ENCODE results near the gene ANKRD10. TPM values are rescaled to one million over a fixed set of nuclear protein-coding genes. Genes with fewer than 3 reads are reported as not detected.

Gene ANKRD10
- total and polyA plus RNA-seq, 2 donors (not counting 3 experiments of a cell fraction or from before 2014, with no cell fraction given) = 44.5 to 94.1 TPM

DNA sequence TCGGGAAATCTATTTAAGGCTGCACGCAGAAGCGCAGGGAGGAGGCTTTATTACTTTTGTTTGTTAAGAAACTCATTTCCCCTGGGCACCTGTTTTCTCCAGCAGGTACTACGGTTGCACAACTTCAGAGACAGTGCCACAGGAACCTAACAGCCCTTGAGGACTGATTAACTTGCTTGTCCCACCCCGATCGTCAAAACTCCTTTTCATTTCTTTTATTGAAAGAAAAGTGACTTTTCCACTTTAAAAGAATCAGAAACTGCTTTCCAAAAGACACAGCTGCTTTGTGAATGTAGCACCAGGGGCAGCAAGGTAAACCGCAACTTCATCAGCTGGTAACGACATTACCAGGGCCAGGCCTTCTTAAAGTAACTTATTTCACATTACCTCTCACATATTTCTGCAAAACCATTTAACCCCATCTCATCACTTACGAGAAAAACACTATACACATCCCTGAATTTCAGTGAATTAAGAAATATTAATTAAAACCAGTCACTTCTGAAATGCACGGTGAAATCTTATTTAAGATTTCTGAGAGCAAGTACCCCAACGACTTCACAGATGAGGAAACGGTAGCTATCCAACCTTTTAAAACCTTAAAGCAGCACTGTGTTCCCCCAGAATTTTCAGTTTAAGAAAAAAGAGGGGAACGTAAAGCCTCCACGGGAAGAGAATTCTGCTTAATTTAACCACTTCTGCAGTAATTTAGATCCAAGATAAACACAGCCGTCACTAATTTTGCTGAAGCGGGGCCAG, 1.4 kb downstream of the ANKRD10 start:
- Histone ChIP-seq H3K9ac (replicated peaks; ENCODE audit: extremely low read depth, insufficient read depth, low read length) (peak overlapping the region; percentile 90), H3K79me2 (ENCODE audit: control insufficient read depth, insufficient read depth, low read length) (peaks cover 56% of the 10 kb centered on the region), H2AFZ (ENCODE audit: low read depth, low read length) (no peak overlapping the region), H3K4me1 (ENCODE audit: control insufficient read depth, extremely low read depth, insufficient read depth, low read length) (peaks cover 20% of the 10 kb centered on the region), H3K9me3 (replicated peaks; ENCODE audit: control insufficient read depth, insufficient read depth, low read length) (no peaks in the 10 kb centered on the region), H3K9me1 (replicated peaks; ENCODE audit: control insufficient read depth, extremely low read depth, insufficient read depth, low read length) (no peaks in the 10 kb centered on the region), H3K36me3 (ENCODE audit: control insufficient read depth in 2 of 2, extremely low read depth in 1 of 2, insufficient read depth in 2 of 2, low read length in 2 of 2) (peaks cover 0 to 5% of the 10 kb centered on the region in 2 experiments), H3K4me2 (ENCODE audit: insufficient read depth, low read length) (peak overlapping the region; percentile 96), H4K20me1 (replicated peaks; ENCODE audit: control insufficient read depth, extremely low read depth, insufficient read depth, low read length) (peaks cover 11% of the 10 kb centered on the region), H3K27ac (ENCODE audit: insufficient read depth, low read depth, low read length) (peak overlapping the region; percentile 70), H3K4me3 (replicated peaks in 1 of 3; ENCODE audit: insufficient read depth in 1 of 3, low read depth in 1 of 3, low read length in 3 of 3) (peak overlapping the region; percentile 28 to 99 (median 87)), H3K27me3 (ENCODE audit: control insufficient read depth in 2 of 2, insufficient read depth in 2 of 2, low read length in 2 of 2) (no peaks in the 10 kb centered on the region)
- no peak for DNase-seq (ENCODE audit: low read depth, low spot score)
- TF ChIP-seq, protein P1, sequence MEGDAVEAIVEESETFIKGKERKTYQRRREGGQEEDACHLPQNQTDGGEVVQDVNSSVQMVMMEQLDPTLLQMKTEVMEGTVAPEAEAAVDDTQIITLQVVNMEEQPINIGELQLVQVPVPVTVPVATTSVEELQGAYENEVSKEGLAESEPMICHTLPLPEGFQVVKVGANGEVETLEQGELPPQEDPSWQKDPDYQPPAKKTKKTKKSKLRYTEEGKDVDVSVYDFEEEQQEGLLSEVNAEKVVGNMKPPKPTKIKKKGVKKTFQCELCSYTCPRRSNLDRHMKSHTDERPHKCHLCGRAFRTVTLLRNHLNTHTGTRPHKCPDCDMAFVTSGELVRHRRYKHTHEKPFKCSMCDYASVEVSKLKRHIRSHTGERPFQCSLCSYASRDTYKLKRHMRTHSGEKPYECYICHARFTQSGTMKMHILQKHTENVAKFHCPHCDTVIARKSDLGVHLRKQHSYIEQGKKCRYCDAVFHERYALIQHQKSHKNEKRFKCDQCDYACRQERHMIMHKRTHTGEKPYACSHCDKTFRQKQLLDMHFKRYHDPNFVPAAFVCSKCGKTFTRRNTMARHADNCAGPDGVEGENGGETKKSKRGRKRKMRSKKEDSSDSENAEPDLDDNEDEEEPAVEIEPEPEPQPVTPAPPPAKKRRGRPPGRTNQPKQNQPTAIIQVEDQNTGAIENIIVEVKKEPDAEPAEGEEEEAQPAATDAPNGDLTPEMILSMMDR (IDR thresholded peaks at IDR 0.05; ENCODE audit: extremely low read depth in 1 of 2, insufficient read depth in 1 of 2, low read depth in 1 of 2, low read length in 2 of 2) = no peak
- TF ChIP-seq, protein P2, sequence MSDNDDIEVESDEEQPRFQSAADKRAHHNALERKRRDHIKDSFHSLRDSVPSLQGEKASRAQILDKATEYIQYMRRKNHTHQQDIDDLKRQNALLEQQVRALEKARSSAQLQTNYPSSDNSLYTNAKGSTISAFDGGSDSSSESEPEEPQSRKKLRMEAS (IDR thresholded peaks at IDR 0.05; ENCODE audit: insufficient read depth, insufficient read length) = no peak
- TF ChIP-seq GATA2 (IDR thresholded peaks at IDR 0.05; ENCODE audit: insufficient read depth, insufficient read length, low read depth, low read length) (no peak), FOS (IDR thresholded peaks at IDR 0.05; ENCODE audit: borderline replicate concordance, insufficient read depth, low read length) (no peak), POLR2A (IDR thresholded peaks at IDR 0.05; ENCODE audit: low read depth, low read length) (no peak), EZH2 (IDR thresholded peaks at IDR 0.05; ENCODE audit: borderline replicate concordance, low read depth, low read length, severe bottlenecking) (no peak), JUN (IDR thresholded peaks at IDR 0.05; ENCODE audit: borderline replicate concordance, insufficient read depth, insufficient read length, low read depth) (no peak), POLR2AphosphoS5 (IDR thresholded peaks at IDR 0.05; ENCODE audit: insufficient read depth, low read depth, low read length) (no peak), MYC (IDR thresholded peaks at IDR 0.05; ENCODE audit: low read depth, low read length) (no peak)
- CTCF ChIA-PET = interaction anchor here (0.8 to 3.5 kb wide), 7 partner anchors 30 to 269 kb away, joined by 3 to 29 read pairs (median 4); no protein-coding TSS in a partner anchor
- POLR2A ChIA-PET = interaction anchor here (1.0 kb wide), 1 partner anchor 198 kb away, joined by 7 read pairs; no protein-coding TSS in a partner anchor
- FAIRE-seq = no peak
- TSS peak; percentile 20 for BruUV-seq (replicated peaks)
- intact Hi-C loops (cut with micrococcal nuclease) = loop anchor here (2.0 kb wide), 1 partner anchor 787 kb away; no protein-coding TSS in a partner anchor
- dilution Hi-C loops (cut with MboI; ENCODE audit: extremely low pct_ligation_motif_present, low sequenced_read_pairs) = no loop called here

All from endothelial cell of umbilical vein (primary cell).